GM12875 (cell line): ENCODE measurements around the gene MAN2A2.

Experiments
- H3K4me3 ChIP-seq: one replicate; pipeline ENCODE4 v1.5.1; 2011; ENCODE audit warnings: low read depth, low read length, control low read depth
- CTCF ChIP-seq: IDR thresholded peaks from 2 replicates; pipeline ENCODE4 v1.5.1; 2011; ENCODE audit warnings: low read depth, mild to moderate bottlenecking, control low read depth, inconsistent platforms, low read length, moderate library complexity, borderline replicate concordance; ENCODE audit not compliant: insufficient read depth

MAN2A2 gene

GRCh38 chr15:90967206-90967605 is 64.1 kb downstream of the MAN2A2 start:
- no peak for TF ChIP-seq CTCF
- H3K4me3 ChIP-seq, result no peak overlapping the region

GRCh38 chr15:90968434-90968833 is 65.3 kb downstream of the MAN2A2 start:
- no peak for TF ChIP-seq CTCF
- H3K4me3 ChIP-seq, result no peak overlapping the region

- H3K4me3 ChIP-seq, result no peak overlapping the region
- no peak for TF ChIP-seq CTCF
These were observed 67.2 kb downstream of the MAN2A2 start for GRCh38 chr15:90970274-90970673.

GRCh38 chr15:90972133-90972532 is 69.0 kb downstream of the MAN2A2 start:
- TF ChIP-seq CTCF, result no peak
- H3K4me3 ChIP-seq, result no peak overlapping the region
